ENCODE measurements around the gene ATAD1. TPM values are rescaled to one million over a fixed set of nuclear protein-coding genes. Genes with fewer than 3 reads are reported as not detected.
"Not testable (repeated sequence)": the region's sequence is repeated elsewhere in the genome, so short reads cannot be mapped to it uniquely, and the experiment has no call there.

ATAD1 gene
- polyA plus RNA-seq, 1 donor: 35.9 TPM

- H3K27ac ChIP-seq (ENCODE audit: low read length): no peak overlapping the region
- DNase-seq: no peak
- H3K27me3 ChIP-seq (ENCODE audit: control insufficient read depth, insufficient read depth, low read length): no peaks in the 10 kb centered on the region
Observed at GRCh38 chr10:87847550-87847949, 29.5 kb upstream of the ATAD1 start.

GRCh38 chr10:87846711-87847110, 28.7 kb upstream of the ATAD1 start:
- no CpG with 5 or more reads among the region's 8 CpGs for WGBS (ENCODE audit: insufficient coverage, low lambda C conversion rate)
- not testable (repeated sequence) for H3K27ac ChIP-seq (ENCODE audit: low read length); H3K36me3 ChIP-seq (ENCODE audit: control insufficient read depth, insufficient read depth, low read length); H3K4me3 ChIP-seq (ENCODE audit: low read length); DNase-seq; H3K27me3 ChIP-seq (ENCODE audit: control insufficient read depth, insufficient read depth, low read length); H3K9me3 ChIP-seq (ENCODE audit: control insufficient read depth, low read depth, low read length)
- peaks cover 12% of the 10 kb centered on the region for H3K4me1 ChIP-seq (ENCODE audit: control insufficient read depth, insufficient read depth, low read length)

More at GRCh38 chr10:87847550-87847949, 29.5 kb upstream of the ATAD1 start:
- Histone ChIP-seq H3K4me3 (ENCODE audit: low read length) (no peak overlapping the region), H3K9me3 (ENCODE audit: control insufficient read depth, low read depth, low read length) (no peaks in the 10 kb centered on the region), H3K4me1 (ENCODE audit: control insufficient read depth, insufficient read depth, low read length) (peaks cover 7% of the 10 kb centered on the region), H3K36me3 (ENCODE audit: control insufficient read depth, insufficient read depth, low read length) (no peaks in the 10 kb centered on the region)

GRCh38 chr10:87846023-87846422, 28.0 kb upstream of the ATAD1 start:
- DNase-seq: peak in 1 of 2 donors; percentile 45
- Histone ChIP-seq H3K27me3 (ENCODE audit: control insufficient read depth, insufficient read depth, low read length) (no peaks in the 10 kb centered on the region), H3K9me3 (ENCODE audit: control insufficient read depth, low read depth, low read length) (no peaks in the 10 kb centered on the region), H3K4me1 (ENCODE audit: control insufficient read depth, insufficient read depth, low read length) (peaks cover 17% of the 10 kb centered on the region), H3K27ac (ENCODE audit: low read length) (peak overlapping the region; percentile 13), H3K36me3 (ENCODE audit: control insufficient read depth, insufficient read depth, low read length) (no peaks in the 10 kb centered on the region), H3K4me3 (ENCODE audit: low read length) (no peak overlapping the region)
- WGBS (ENCODE audit: insufficient coverage, low lambda C conversion rate): no CpG with 5 or more reads among the region's 7 CpGs

GRCh38 chr10:87845624-87845998, 27.6 kb upstream of the ATAD1 start:
- no peaks in the 10 kb centered on the region for H3K36me3 ChIP-seq (ENCODE audit: control insufficient read depth, insufficient read depth, low read length)

GRCh38 chr10:87844837-87845623, 27.0 kb upstream of the ATAD1 start:
- no peak overlapping the region for H3K4me3 ChIP-seq (ENCODE audit: low read length)
- no peak for DNase-seq
- H3K27ac ChIP-seq (ENCODE audit: low read length): no peak overlapping the region
- H3K36me3 ChIP-seq (ENCODE audit: control insufficient read depth, insufficient read depth, low read length): no peaks in the 10 kb centered on the region
- no peaks in the 10 kb centered on the region for H3K9me3 ChIP-seq (ENCODE audit: control insufficient read depth, low read depth, low read length)
- H3K4me1 ChIP-seq (ENCODE audit: control insufficient read depth, insufficient read depth, low read length): peaks cover 17% of the 10 kb centered on the region
- no CpG with 5 or more reads among the region's 1 CpG for WGBS (ENCODE audit: insufficient coverage, low lambda C conversion rate)
- no peaks in the 10 kb centered on the region for H3K27me3 ChIP-seq (ENCODE audit: control insufficient read depth, insufficient read depth, low read length)

More at GRCh38 chr10:87845624-87845998, 27.6 kb upstream of the ATAD1 start:
- Histone ChIP-seq H3K4me3 (ENCODE audit: low read length) (no peak overlapping the region), H3K27ac (ENCODE audit: low read length) (peak overlapping the region; percentile 13), H3K9me3 (ENCODE audit: control insufficient read depth, low read depth, low read length) (no peaks in the 10 kb centered on the region), H3K4me1 (ENCODE audit: control insufficient read depth, insufficient read depth, low read length) (peaks cover 17% of the 10 kb centered on the region), H3K27me3 (ENCODE audit: control insufficient read depth, insufficient read depth, low read length) (no peaks in the 10 kb centered on the region)
- no CpG with 5 or more reads among the region's 3 CpGs for WGBS (ENCODE audit: insufficient coverage, low lambda C conversion rate)
- DNase-seq: no peak

- 100% methylated on average over 1 of the region's 4 CpGs for WGBS (ENCODE audit: insufficient coverage, low lambda C conversion rate)
- H3K4me1 ChIP-seq (ENCODE audit: control insufficient read depth, insufficient read depth, low read length): peaks cover 17% of the 10 kb centered on the region
- no peak overlapping the region for H3K4me3 ChIP-seq (ENCODE audit: low read length)
- no peaks in the 10 kb centered on the region for H3K36me3 ChIP-seq (ENCODE audit: control insufficient read depth, insufficient read depth, low read length)
- DNase-seq: no peak
- H3K9me3 ChIP-seq (ENCODE audit: control insufficient read depth, low read depth, low read length): no peaks in the 10 kb centered on the region
- no peak overlapping the region for H3K27ac ChIP-seq (ENCODE audit: low read length)
- H3K27me3 ChIP-seq (ENCODE audit: control insufficient read depth, insufficient read depth, low read length): no peaks in the 10 kb centered on the region
Observed at GRCh38 chr10:87843714-87844113, 25.7 kb upstream of the ATAD1 start.

GRCh38 chr10:87842776-87843497, 24.9 kb upstream of the ATAD1 start:
- Histone ChIP-seq H3K4me3 (ENCODE audit: low read length) (no peak overlapping the region), H3K27ac (ENCODE audit: low read length) (peak overlapping the region; percentile 91), H3K27me3 (ENCODE audit: control insufficient read depth, insufficient read depth, low read length) (no peaks in the 10 kb centered on the region), H3K9me3 (ENCODE audit: control insufficient read depth, low read depth, low read length) (no peaks in the 10 kb centered on the region), H3K36me3 (ENCODE audit: control insufficient read depth, insufficient read depth, low read length) (no peaks in the 10 kb centered on the region), H3K4me1 (ENCODE audit: control insufficient read depth, insufficient read depth, low read length) (peaks cover 17% of the 10 kb centered on the region)
- no peak for DNase-seq

- no peaks in the 10 kb centered on the region for H3K36me3 ChIP-seq (ENCODE audit: control insufficient read depth, insufficient read depth, low read length)
- H3K27me3 ChIP-seq (ENCODE audit: control insufficient read depth, insufficient read depth, low read length): no peaks in the 10 kb centered on the region
- H3K9me3 ChIP-seq (ENCODE audit: control insufficient read depth, low read depth, low read length): no peaks in the 10 kb centered on the region
- WGBS (ENCODE audit: insufficient coverage, low lambda C conversion rate): no CpG with 5 or more reads among the region's 1 CpG
- peak; percentile 91 to 96 for DNase-seq
- H3K4me3 ChIP-seq (ENCODE audit: low read length): no peak overlapping the region
- peak overlapping the region; percentile 91 for H3K27ac ChIP-seq (ENCODE audit: low read length)
- H3K4me1 ChIP-seq (ENCODE audit: control insufficient read depth, insufficient read depth, low read length): peaks cover 17% of the 10 kb centered on the region
Observed at GRCh38 chr10:87842220-87842641, 24.2 kb upstream of the ATAD1 start.

GRCh38 chr10:87841186-87841585, 23.2 kb upstream of the ATAD1 start:
- Histone ChIP-seq H3K27ac (ENCODE audit: low read length) (peak overlapping the region; percentile 91), H3K4me1 (ENCODE audit: control insufficient read depth, insufficient read depth, low read length) (peaks cover 17% of the 10 kb centered on the region), H3K4me3 (ENCODE audit: low read length) (no peak overlapping the region), H3K9me3 (ENCODE audit: control insufficient read depth, low read depth, low read length) (no peaks in the 10 kb centered on the region), H3K27me3 (ENCODE audit: control insufficient read depth, insufficient read depth, low read length) (no peaks in the 10 kb centered on the region), H3K36me3 (ENCODE audit: control insufficient read depth, insufficient read depth, low read length) (no peaks in the 10 kb centered on the region)
- DNase-seq: peak; percentile 75 to 86
- WGBS (ENCODE audit: insufficient coverage, low lambda C conversion rate): 18% methylated on average over 1 of the region's 3 CpGs

GRCh38 chr10:87838650-87839049, 20.6 kb upstream of the ATAD1 start:
- DNase-seq: no peak
- WGBS (ENCODE audit: insufficient coverage, low lambda C conversion rate): no CpG with 5 or more reads among the region's 2 CpGs
- no peak overlapping the region for H3K4me3 ChIP-seq (ENCODE audit: low read length)
- H3K36me3 ChIP-seq (ENCODE audit: control insufficient read depth, insufficient read depth, low read length): no peaks in the 10 kb centered on the region
- no peak overlapping the region for H3K27ac ChIP-seq (ENCODE audit: low read length)
- no peaks in the 10 kb centered on the region for H3K27me3 ChIP-seq (ENCODE audit: control insufficient read depth, insufficient read depth, low read length)
- no peaks in the 10 kb centered on the region for H3K9me3 ChIP-seq (ENCODE audit: control insufficient read depth, low read depth, low read length)
- peaks cover 17% of the 10 kb centered on the region for H3K4me1 ChIP-seq (ENCODE audit: control insufficient read depth, insufficient read depth, low read length)

All from large intestine (tissue), 3 donors.